Measurements from ENCODE around the gene DNAJC1.
A peak's percentile ranks its signal among the peaks of the same experiment; 100 is the strongest.

Gene DNAJC1

GRCh38 chr10:21758696-21759095 lies 244.8 kb downstream of the DNAJC1 start:
- DNase-seq (ENCODE audit: low read depth): no peak

- DNase-seq (ENCODE audit: low read depth): no peak
Observed at GRCh38 chr10:21758239-21758638, 245.3 kb downstream of the DNAJC1 start.

GRCh38 chr10:21757185-21757901 lies 246.2 kb downstream of the DNAJC1 start:
- DNase-seq (ENCODE audit: low read depth): no peak

- DNase-seq (ENCODE audit: low read depth): no peak
Observed at GRCh38 chr10:21756707-21757106, 246.8 kb downstream of the DNAJC1 start.

- no peak for DNase-seq (ENCODE audit: low read depth)
Observed at GRCh38 chr10:21754410-21755011, 249.0 kb downstream of the DNAJC1 start.

GRCh38 chr10:21753497-21754270 lies 249.8 kb downstream of the DNAJC1 start:
- DNase-seq (ENCODE audit: low read depth): no peak

- DNase-seq (ENCODE audit: low read depth): no peak
Observed at GRCh38 chr10:21751341-21752310, 251.9 kb downstream of the DNAJC1 start.

- DNase-seq (ENCODE audit: low read depth): no peak
Observed at GRCh38 chr10:21750424-21750823, 253.1 kb downstream of the DNAJC1 start.

- no peak for DNase-seq (ENCODE audit: low read depth)
Observed at GRCh38 chr10:21749788-21750187, 253.7 kb downstream of the DNAJC1 start.

GRCh38 chr10:21747809-21748208 lies 255.7 kb downstream of the DNAJC1 start:
- no peak for DNase-seq (ENCODE audit: low read depth)

- no peak for DNase-seq (ENCODE audit: low read depth)
Observed at GRCh38 chr10:21746118-21746517, 257.4 kb downstream of the DNAJC1 start.

- DNase-seq (ENCODE audit: low read depth): no peak
Observed at GRCh38 chr10:21744223-21744622, 259.3 kb downstream of the DNAJC1 start.

GRCh38 chr10:21742740-21743412 lies 260.7 kb downstream of the DNAJC1 start:
- DNase-seq (ENCODE audit: low read depth): no peak

GRCh38 chr10:21740989-21741388 lies 262.5 kb downstream of the DNAJC1 start:
- DNase-seq (ENCODE audit: low read depth): no peak

GRCh38 chr10:21737106-21737505 lies 266.4 kb downstream of the DNAJC1 start:
- no peak for DNase-seq (ENCODE audit: low read depth)

GRCh38 chr10:21733710-21734109 lies 269.8 kb downstream of the DNAJC1 start:
- DNase-seq (ENCODE audit: low read depth): no peak

- DNase-seq (ENCODE audit: low read depth): peak; percentile 76
Observed at GRCh38 chr10:21732067-21732772, 271.3 kb downstream of the DNAJC1 start.

- no peak for DNase-seq (ENCODE audit: low read depth)
Observed at GRCh38 chr10:21728618-21729017, 274.9 kb downstream of the DNAJC1 start.

GRCh38 chr10:21727452-21728168 lies 275.9 kb downstream of the DNAJC1 start:
- no peak for DNase-seq (ENCODE audit: low read depth)

All from fibroblast of gingiva (primary cell).